Neuronal stem cell (in vitro differentiated cells): ENCODE data around the gene OPN1SW.

Experiments used
- DNase-seq: peaks from one replicate; pipeline ENCODE4 v3.0.0-alpha.2; 2013; ENCODE audit warnings: low spot score
- H2AFZ ChIP-seq: one replicate; pipeline ENCODE4 v1.6.1; 2013; ENCODE audit warnings: mild to moderate bottlenecking, low read length, inconsistent platforms
- H2AK5ac ChIP-seq: 2 replicates; pipeline ENCODE4 v1.6.1; 2013; ENCODE audit warnings: low read depth, mild to moderate bottlenecking, inconsistent platforms, low read length, moderate library complexity, mixed read lengths
- H2BK120ac ChIP-seq: 2 replicates; pipeline ENCODE4 v1.6.1; 2013; ENCODE audit warnings: low read depth, mild to moderate bottlenecking, inconsistent platforms, low read length, moderate library complexity, mixed read lengths
- H2BK12ac ChIP-seq: one replicate; pipeline ENCODE4 v1.6.1; 2013; ENCODE audit warnings: low read length, inconsistent platforms
- H2BK15ac ChIP-seq: 2 replicates; pipeline ENCODE4 v1.6.1; 2013; ENCODE audit warnings: mild to moderate bottlenecking, low read length, inconsistent platforms, mixed read lengths
- H2BK5ac ChIP-seq: one replicate; pipeline ENCODE4 v1.6.1; 2013; ENCODE audit warnings: inconsistent platforms, mild to moderate bottlenecking, low read length, moderate library complexity
- H3K14ac ChIP-seq: one replicate; pipeline ENCODE4 v1.6.1; 2013; ENCODE audit warnings: low read length, inconsistent platforms
- H3K18ac ChIP-seq: 2 replicates; pipeline ENCODE4 v1.6.1; 2013; ENCODE audit warnings: low read length, inconsistent platforms
- H3K23ac ChIP-seq: 2 replicates; pipeline ENCODE4 v1.6.1; 2013; ENCODE audit warnings: low read depth, mild to moderate bottlenecking, mixed read lengths, low read length, inconsistent platforms; ENCODE audit not compliant: poor library complexity
- H3K27ac ChIP-seq: replicated peaks from 3 replicates; pipeline ENCODE4 v1.5.1; 2013; ENCODE audit warnings: low read length, inconsistent platforms
- H3K27me3 ChIP-seq, 3 experiments: 2 replicates each; pipeline ENCODE4 v1.6.1; 2013; ENCODE audit warnings: low read length in 3 of 3, mild to moderate bottlenecking in 2 of 3, inconsistent platforms in 1 of 3, low read depth in 1 of 3, mixed read lengths in 1 of 3, moderate library complexity in 1 of 3; ENCODE audit not compliant: control insufficient read depth in 3 of 3, insufficient read depth in 3 of 3
- H3K36me3 ChIP-seq, 2 donors: replicated peaks in 1 of 2; 2 replicates each; pipeline ENCODE4 v1.6.1; 2013; ENCODE audit warnings: low read length in 2 of 2; ENCODE audit not compliant: control insufficient read depth in 2 of 2, insufficient read depth in 2 of 2
- H3K4ac ChIP-seq: 2 replicates; pipeline ENCODE4 v1.6.1; 2013; ENCODE audit warnings: inconsistent platforms, mild to moderate bottlenecking, low read length, moderate library complexity
- H3K4me1 ChIP-seq, 2 donors: 1 replicate in 1 of 2; 2 replicates in 1 of 2; pipeline ENCODE4 v1.6.1; 2013; ENCODE audit warnings: low read length in 2 of 2, low read depth in 1 of 2; ENCODE audit not compliant: control insufficient read depth in 2 of 2, insufficient read depth in 1 of 2
- H3K4me2 ChIP-seq: one replicate; pipeline ENCODE4 v1.6.1; 2013; ENCODE audit warnings: mild to moderate bottlenecking, low read length, inconsistent platforms; ENCODE audit not compliant: insufficient read depth, poor library complexity, severe bottlenecking
- H3K4me3 ChIP-seq, 2 donors: 2 replicates each; pipeline ENCODE4 v1.5.1; 2013; ENCODE audit warnings: low read length in 2 of 2, mild to moderate bottlenecking in 2 of 2, inconsistent platforms in 1 of 2, moderate library complexity in 1 of 2
- H3K79me1 ChIP-seq: one replicate; pipeline ENCODE4 v1.6.1; 2013; ENCODE audit warnings: low read depth, mild to moderate bottlenecking, inconsistent platforms, low read length, moderate library complexity
- H3K9ac ChIP-seq: one replicate; pipeline ENCODE4 v1.6.1; 2013; ENCODE audit warnings: mild to moderate bottlenecking, low read depth, low read length, inconsistent platforms; ENCODE audit not compliant: poor library complexity
- H3K9me3 ChIP-seq, 2 donors: replicated peaks in 1 of 2; 2 replicates each; pipeline versions ENCODE3 to v1.6.1; 2013; ENCODE audit warnings: low read length in 2 of 2, mild to moderate bottlenecking in 2 of 2, inconsistent platforms in 1 of 2, low read depth in 1 of 2, mixed read lengths in 1 of 2, moderate library complexity in 1 of 2; ENCODE audit not compliant: control insufficient read depth in 2 of 2, insufficient read depth in 1 of 2
- H4K8ac ChIP-seq: one replicate; pipeline ENCODE4 v1.6.1; 2013; ENCODE audit warnings: low read depth, mild to moderate bottlenecking, inconsistent platforms, low read length, moderate library complexity
- H4K91ac ChIP-seq: one replicate; pipeline ENCODE4 v1.6.1; 2013; ENCODE audit warnings: low read length, low read depth, mild to moderate bottlenecking, inconsistent platforms; ENCODE audit not compliant: poor library complexity
- WGBS, 2 donors: extraction: QIAGEN DNeasy Blood & Tissue Kit; methylation state at CpG; one replicate each; pipeline ENCODE4 v1.1.7; 2013; ENCODE audit warnings: missing lambda C conversion rate in 2 of 2, mixed read lengths in 1 of 2; ENCODE audit not compliant: insufficient read length in 2 of 2, insufficient replicate concordance in 1 of 2; ENCODE audit errors: extremely low coverage in 2 of 2; 5-methylcytosine and 5-hydroxymethylcytosine counted together

OPN1SW gene

DNA sequence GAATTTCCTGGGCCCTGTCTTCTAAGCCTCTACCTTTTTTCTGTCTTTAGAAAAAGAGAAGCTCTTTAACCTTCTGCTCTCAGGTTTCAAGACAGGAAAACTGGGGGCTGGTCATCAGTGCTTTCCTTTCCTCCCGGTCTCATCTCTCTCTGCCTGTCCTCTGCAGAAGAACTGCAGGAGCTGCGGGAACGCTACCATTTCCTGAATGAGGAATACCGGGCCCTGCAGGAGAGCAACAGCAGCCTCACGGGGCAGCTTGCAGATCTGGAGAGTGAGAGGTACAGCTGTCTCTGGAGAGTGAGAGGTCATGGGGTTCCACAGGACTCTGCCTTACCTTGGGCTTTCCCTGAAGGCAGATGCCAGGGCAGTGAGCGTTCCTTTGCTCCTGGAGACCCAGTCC is 28.9 kb upstream of the OPN1SW start:
- H2AFZ ChIP-seq: no peak overlapping the region
- DNase-seq: no peak
- no CpG with 5 or more reads among the region's 6 CpGs for WGBS, 2 donors
- no peaks in the 10 kb centered on the region for H3K27me3 ChIP-seq
- no peak overlapping the region for H3K4ac ChIP-seq
- H3K23ac ChIP-seq: no peak overlapping the region
- H3K36me3 ChIP-seq: peaks cover 54 to 78% of the 10 kb centered on the region in 2 donors
- H3K18ac ChIP-seq: no peak overlapping the region
- H2BK5ac ChIP-seq: no peak overlapping the region
- H3K27ac ChIP-seq: no peak overlapping the region
- H3K79me1 ChIP-seq: no peaks in the 10 kb centered on the region
- no peak overlapping the region for H3K4me3 ChIP-seq
- H2BK15ac ChIP-seq: no peak overlapping the region
- no peak overlapping the region for H4K8ac ChIP-seq
- no peak overlapping the region for H3K4me2 ChIP-seq
- no peak overlapping the region for H4K91ac ChIP-seq
- H2AK5ac ChIP-seq: no peak overlapping the region
- no peaks in the 10 kb centered on the region for H3K9me3 ChIP-seq
- no peak overlapping the region for H2BK120ac ChIP-seq
- no peak overlapping the region for H3K14ac ChIP-seq
- H2BK12ac ChIP-seq: no peak overlapping the region
- no peak overlapping the region for H3K9ac ChIP-seq
- H3K4me1 ChIP-seq: no peaks in the 10 kb centered on the region

DNA sequence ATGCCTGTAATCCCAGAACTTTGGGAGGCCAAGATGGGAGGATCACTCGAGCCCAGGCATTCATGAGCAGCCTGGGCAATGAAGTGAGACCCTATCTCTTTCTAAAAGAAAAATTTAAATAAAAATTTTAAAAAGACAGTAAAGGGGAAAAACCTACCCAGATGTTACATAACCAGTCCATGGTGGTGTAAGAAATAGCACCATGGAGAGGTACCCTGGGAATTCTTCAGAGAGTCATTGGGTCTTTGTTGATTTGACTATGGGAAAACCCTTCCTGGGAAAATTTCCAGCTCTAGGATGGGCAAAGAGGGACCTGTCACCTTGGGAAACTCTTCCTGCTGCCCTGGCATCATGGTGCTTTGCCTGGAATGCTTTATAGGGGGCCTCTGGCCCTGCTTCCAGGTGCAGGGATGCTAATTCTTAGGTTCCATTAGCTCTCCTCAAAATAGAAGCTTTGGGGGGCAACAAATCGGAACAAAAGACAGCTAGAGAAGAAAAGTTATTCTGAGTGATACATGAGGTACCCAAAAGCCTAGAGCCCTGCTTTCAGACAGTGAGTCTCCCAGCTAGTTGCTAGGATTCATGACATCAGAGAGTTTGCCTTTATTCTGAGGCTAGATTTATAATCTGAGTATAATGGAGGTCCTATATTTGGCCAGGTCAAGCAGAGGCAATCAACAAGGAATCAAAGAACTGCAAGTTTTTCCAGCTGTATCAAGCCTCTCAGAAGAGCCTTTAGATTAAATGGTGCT is 26.2 kb upstream of the OPN1SW start:
- Histone ChIP-seq H3K4ac (no peak overlapping the region), H3K4me1 (no peaks in the 10 kb centered on the region), H3K79me1 (no peaks in the 10 kb centered on the region), H4K8ac (no peak overlapping the region), H2AFZ (no peak overlapping the region), H2BK15ac (no peak overlapping the region), H3K27me3 (no peaks in the 10 kb centered on the region), H3K27ac (no peak overlapping the region), H3K18ac (no peak overlapping the region), H3K14ac (no peak overlapping the region), H3K9me3 (peaks cover 0 to 3% of the 10 kb centered on the region in 2 donors), H3K23ac (no peak overlapping the region), H4K91ac (no peak overlapping the region), H2BK120ac (no peak overlapping the region), H3K36me3 (peaks cover 50 to 65% of the 10 kb centered on the region in 2 donors), H2AK5ac (no peak overlapping the region), H2BK12ac (no peak overlapping the region), H2BK5ac (no peak overlapping the region), H3K4me3 (no peak overlapping the region), H3K4me2 (no peak overlapping the region), H3K9ac (no peak overlapping the region)
- DNase-seq: no peak
- WGBS, 2 donors: no CpG with 5 or more reads among the region's 2 CpGs

DNA sequence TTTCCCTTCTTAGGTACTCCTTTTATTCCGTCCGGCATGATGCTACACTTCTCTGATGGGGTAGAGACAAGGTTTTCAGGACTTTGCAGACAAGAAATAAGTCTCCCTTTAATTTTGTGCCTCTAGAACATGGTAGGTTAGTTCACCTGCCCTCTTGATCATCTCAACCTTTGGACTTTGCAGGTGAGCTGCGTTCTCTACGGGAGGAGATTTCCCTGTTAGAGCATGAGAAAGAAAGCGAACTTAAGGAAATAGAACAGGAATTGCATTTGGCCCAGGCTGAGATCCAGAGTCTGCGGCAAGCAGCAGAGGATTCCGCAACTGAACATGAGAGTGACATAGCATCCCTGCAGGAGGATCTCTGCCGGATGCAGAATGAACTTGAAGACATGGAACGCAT is 25.4 kb upstream of the OPN1SW start:
- Histone ChIP-seq H4K8ac (no peak overlapping the region), H3K14ac (no peak overlapping the region)

DNA sequence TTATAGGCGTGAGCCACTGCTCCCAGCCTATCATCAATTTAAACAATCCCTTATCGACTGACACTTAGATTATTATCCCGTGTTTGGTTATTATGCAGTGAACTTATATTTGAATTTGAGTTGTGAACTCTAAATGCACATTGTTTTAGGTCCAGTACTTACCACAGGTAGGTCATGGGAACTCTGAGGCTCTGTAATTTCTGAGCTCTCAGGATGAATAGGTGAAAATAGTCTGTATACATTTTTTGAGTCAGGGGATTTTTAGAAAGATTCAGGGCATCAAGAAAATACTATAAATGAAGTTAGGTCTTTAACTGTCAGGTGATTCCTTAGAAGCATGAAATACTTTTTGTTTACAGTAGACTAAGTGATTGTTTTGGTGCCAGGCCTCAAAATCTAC is 25.0 kb upstream of the OPN1SW start:
- no CpG with 5 or more reads among the region's 3 CpGs for WGBS, 2 donors
- Histone ChIP-seq H3K18ac (no peak overlapping the region), H3K4me1 (no peaks in the 10 kb centered on the region), H3K27ac (no peak overlapping the region), H2BK15ac (no peak overlapping the region), H3K36me3 (peaks cover 40 to 58% of the 10 kb centered on the region in 2 donors), H2AFZ (no peak overlapping the region), H2BK5ac (no peak overlapping the region), H2AK5ac (no peak overlapping the region), H3K4me3 (no peak overlapping the region), H3K9me3 (peaks cover 2 to 3% of the 10 kb centered on the region in 2 donors), H3K23ac (no peak overlapping the region), H3K9ac (no peak overlapping the region), H3K14ac (no peak overlapping the region), H2BK12ac (no peak overlapping the region), H4K91ac (no peak overlapping the region), H2BK120ac (no peak overlapping the region), H3K27me3 (no peaks in the 10 kb centered on the region), H3K4ac (no peak overlapping the region), H3K4me2 (no peak overlapping the region), H4K8ac (no peak overlapping the region), H3K79me1 (no peaks in the 10 kb centered on the region)
- no peak for DNase-seq

More for the DNA sequence above, 25.4 kb upstream of the OPN1SW start:
- Histone ChIP-seq H3K23ac (no peak overlapping the region), H3K4ac (no peak overlapping the region), H3K4me3 (no peak overlapping the region), H2AK5ac (no peak overlapping the region), H3K4me2 (no peak overlapping the region), H2BK120ac (no peak overlapping the region), H3K36me3 (peaks cover 44 to 62% of the 10 kb centered on the region in 2 donors), H3K18ac (no peak overlapping the region), H3K9ac (no peak overlapping the region), H4K91ac (no peak overlapping the region), H3K9me3 (peaks cover 2 to 3% of the 10 kb centered on the region in 2 donors), H3K79me1 (no peaks in the 10 kb centered on the region), H2BK15ac (no peak overlapping the region), H3K27me3 (no peaks in the 10 kb centered on the region), H2AFZ (no peak overlapping the region), H3K27ac (no peak overlapping the region), H3K4me1 (no peaks in the 10 kb centered on the region), H2BK5ac (no peak overlapping the region), H2BK12ac (no peak overlapping the region)
- no peak for DNase-seq
- no CpG with 5 or more reads among the region's 9 CpGs for WGBS, 2 donors
